ENCODE data around the gene TIMM8A. TPM values are rescaled to one million over a fixed set of nuclear protein-coding genes. Genes with fewer than 3 reads are reported as not detected.

Gene TIMM8A
- polyA plus RNA-seq (ENCODE audit: insufficient read length in 4 of 4), result 10 to 100 TPM; 17.7 to 19.4 (median 18.6) TPM

GRCh38 chrX:101348452-101349192, at the start of gene TIMM8A:
TSS of gene TIMM8A (minus strand) at chrX:101348742. CDS start at chrX:101348664, 78 bp downstream.
- DNase-seq (ENCODE audit: low read depth in 4 of 4, low spot score in 3 of 4), result peak; percentile 30 to 52 (median 44)

GRCh38 chrX:101397779-101398178, 49.2 kb upstream of the TIMM8A start:
- no peak for DNase-seq (ENCODE audit: low read depth in 4 of 4, low spot score in 3 of 4)

- DNase-seq (ENCODE audit: low read depth in 4 of 4, low spot score in 3 of 4), result no peak
Measured at GRCh38 chrX:101395789-101396188, 47.2 kb upstream of the TIMM8A start.

GRCh38 chrX:101394372-101394771, 45.8 kb upstream of the TIMM8A start:
- DNase-seq (ENCODE audit: low read depth in 4 of 4, low spot score in 3 of 4), result no peak

GRCh38 chrX:101393530-101394305, 45.2 kb upstream of the TIMM8A start:
- DNase-seq (ENCODE audit: low read depth in 4 of 4, low spot score in 3 of 4), result no peak

- DNase-seq (ENCODE audit: low read depth in 4 of 4, low spot score in 3 of 4), result no peak
Measured at GRCh38 chrX:101391831-101392230, 43.3 kb upstream of the TIMM8A start.

- DNase-seq (ENCODE audit: low read depth in 4 of 4, low spot score in 3 of 4), result peak; percentile 68 to 80 (median 74)
Measured at GRCh38 chrX:101390664-101391525, 42.4 kb upstream of the TIMM8A start, which contains the start of gene RPL36A. TSS of gene RPL36A (plus strand) at chrX:101391011. CDS start at chrX:101391044, 33 bp downstream.

- no peak for DNase-seq (ENCODE audit: low read depth in 4 of 4, low spot score in 3 of 4)
Measured at GRCh38 chrX:101388604-101389003, 40.1 kb upstream of the TIMM8A start.

- no peak for DNase-seq (ENCODE audit: low read depth in 4 of 4, low spot score in 3 of 4)
Measured at GRCh38 chrX:101386542-101386885, 38.0 kb upstream of the TIMM8A start.

GRCh38 chrX:101385795-101386541, 37.4 kb upstream of the TIMM8A start, which contains the start of gene BTK:
TSS of gene BTK (minus strand) at chrX:101386191. CDS start at chrX:101375284, 10,907 bp downstream.
- DNase-seq (ENCODE audit: low read depth in 4 of 4, low spot score in 3 of 4), result no peak

- no peak for DNase-seq (ENCODE audit: low read depth in 4 of 4, low spot score in 3 of 4)
Measured at GRCh38 chrX:101385026-101385684, 36.6 kb upstream of the TIMM8A start.

GRCh38 chrX:101383679-101384205, 35.2 kb upstream of the TIMM8A start:
- DNase-seq (ENCODE audit: low read depth in 4 of 4, low spot score in 3 of 4), result no peak

- no peak for DNase-seq (ENCODE audit: low read depth in 4 of 4, low spot score in 3 of 4)
Measured at GRCh38 chrX:101377547-101377946, 29.0 kb upstream of the TIMM8A start.

- DNase-seq (ENCODE audit: low read depth in 4 of 4, low spot score in 3 of 4), result no peak
Measured at GRCh38 chrX:101370888-101371504, 22.5 kb upstream of the TIMM8A start.

- DNase-seq (ENCODE audit: low read depth in 4 of 4, low spot score in 3 of 4), result no peak
Measured at GRCh38 chrX:101369687-101370086, 21.1 kb upstream of the TIMM8A start.

GRCh38 chrX:101368800-101369199, 20.3 kb upstream of the TIMM8A start:
- DNase-seq (ENCODE audit: low read depth in 4 of 4, low spot score in 3 of 4), result no peak

- DNase-seq (ENCODE audit: low read depth in 4 of 4, low spot score in 3 of 4), result no peak
Measured at GRCh38 chrX:101365301-101365795, 16.8 kb upstream of the TIMM8A start.

GRCh38 chrX:101362757-101363156, 14.2 kb upstream of the TIMM8A start:
- no peak for DNase-seq (ENCODE audit: low read depth in 4 of 4, low spot score in 3 of 4)

- DNase-seq (ENCODE audit: low read depth in 4 of 4, low spot score in 3 of 4), result no peak
Measured at GRCh38 chrX:101362116-101362515, 13.6 kb upstream of the TIMM8A start.
